NOMO-1 treated with DMSO at 0.1 percent for 48 hours (cell line): ENCODE data around the gene STRN3.

Experiments used
- DNase-seq: peaks from one replicate; lab custom pipeline; 2025; ENCODE audit not compliant: unreplicated experiment; lab: John Stamatoyannopoulos, UW

The STRN3 gene

DNA sequence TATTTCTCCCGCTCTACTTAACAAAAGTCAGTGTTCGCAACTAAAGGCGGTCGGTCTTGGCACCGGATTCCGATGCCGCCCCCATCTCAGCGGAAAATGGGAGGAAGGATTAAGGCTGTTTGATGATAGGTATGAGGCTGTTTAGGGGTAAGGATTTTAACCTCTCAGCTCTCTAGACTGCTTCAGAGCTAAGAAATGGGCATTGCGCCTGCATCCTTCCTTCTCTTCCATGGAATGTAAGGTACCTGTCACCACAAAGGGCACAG lies 150.5 kb downstream of the STRN3 start:
- DNase-seq: no peak

GRCh38 chr14:30874999-30875787 lies 151.0 kb downstream of the STRN3 start:
- no peak for DNase-seq

- peak; percentile 38 for DNase-seq
These were observed 151.8 kb downstream of the STRN3 start, which contains the start of gene COCH for GRCh38 chr14:30874120-30874998. TSS of gene COCH (plus strand) at chr14:30874559. CDS start at chr14:30874939, 380 bp downstream.

DNA sequence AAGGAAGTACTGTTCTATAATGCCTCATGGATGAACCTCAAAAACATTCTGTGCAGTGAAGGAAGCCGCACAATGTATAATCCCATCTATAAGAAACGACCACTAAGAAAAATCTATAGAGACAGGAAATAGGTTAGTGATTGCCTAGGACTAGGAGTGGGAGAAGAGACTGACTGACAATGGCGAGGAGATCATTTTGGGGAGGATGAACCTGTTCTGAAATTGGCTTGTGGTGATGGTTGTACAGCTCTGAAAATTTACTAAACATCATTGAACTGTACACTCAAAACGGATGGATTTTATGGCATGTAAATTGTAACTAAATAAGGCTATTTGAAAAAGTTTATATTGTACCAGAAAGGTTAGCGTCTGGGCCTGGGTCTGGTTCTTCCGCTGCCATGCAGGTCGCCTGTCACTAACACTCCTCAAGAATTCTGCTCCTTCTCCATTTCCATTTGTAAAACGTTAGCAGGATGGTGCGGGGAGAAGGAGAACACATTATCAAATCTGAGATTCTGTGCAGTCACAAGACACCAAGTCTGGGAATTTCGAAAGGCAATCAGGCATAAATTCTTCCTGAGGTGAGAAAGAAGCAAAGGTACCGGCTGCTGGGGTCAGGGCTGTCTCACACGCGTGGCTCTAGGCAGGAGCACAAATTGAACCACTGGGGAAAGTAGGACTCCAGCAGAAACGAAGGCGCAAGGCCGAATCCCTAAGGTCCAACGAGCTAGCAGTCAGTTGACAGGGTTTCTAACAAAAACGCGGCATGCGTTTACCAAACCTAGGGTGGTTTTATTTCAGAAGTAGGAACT lies 152.7 kb downstream of the STRN3 start:
- DNase-seq: no peak

DNA sequence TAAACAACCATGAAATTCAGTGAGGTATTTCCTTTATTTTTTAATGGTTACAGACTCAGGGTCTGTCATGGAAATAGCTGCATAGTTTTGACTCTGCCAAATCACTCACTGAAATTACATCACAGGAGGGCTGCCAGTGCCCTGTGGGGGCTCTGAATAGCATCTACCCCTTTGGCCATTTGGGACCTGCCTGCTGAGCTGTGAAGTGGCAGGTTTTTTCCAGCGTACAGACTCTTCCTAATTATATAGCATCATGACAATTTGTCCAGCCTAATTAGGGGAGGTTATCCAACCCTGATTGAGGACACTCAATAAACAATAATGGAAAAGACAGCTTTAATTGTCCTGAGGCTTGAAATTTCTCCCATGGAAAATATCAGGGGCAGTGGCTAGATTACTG lies 153.6 kb downstream of the STRN3 start:
- DNase-seq: no peak

- no peak for DNase-seq
These were observed 156.5 kb downstream of the STRN3 start for GRCh38 chr14:30869551-30870155.

DNA sequence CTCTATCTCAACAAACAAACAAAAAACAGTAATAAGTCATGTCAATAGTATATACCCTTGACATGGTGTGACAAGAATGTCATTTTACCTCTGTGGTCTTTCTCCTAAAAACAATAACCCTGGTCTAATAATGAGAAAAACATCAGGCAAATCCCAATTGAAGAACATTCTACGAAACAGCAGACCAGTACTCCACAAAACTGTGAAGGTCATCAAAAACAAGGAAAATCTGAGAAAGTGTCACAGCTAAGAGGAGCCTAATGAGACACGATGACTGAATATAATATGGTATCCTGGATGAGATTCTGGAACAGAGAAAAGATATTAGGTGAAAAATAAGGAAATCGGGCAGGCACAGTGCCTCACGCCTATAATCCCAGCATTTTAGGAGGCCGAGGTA lies 157.4 kb downstream of the STRN3 start:
- DNase-seq: no peak

GRCh38 chr14:30864934-30865333 lies 161.2 kb downstream of the STRN3 start:
- DNase-seq: no peak

DNA sequence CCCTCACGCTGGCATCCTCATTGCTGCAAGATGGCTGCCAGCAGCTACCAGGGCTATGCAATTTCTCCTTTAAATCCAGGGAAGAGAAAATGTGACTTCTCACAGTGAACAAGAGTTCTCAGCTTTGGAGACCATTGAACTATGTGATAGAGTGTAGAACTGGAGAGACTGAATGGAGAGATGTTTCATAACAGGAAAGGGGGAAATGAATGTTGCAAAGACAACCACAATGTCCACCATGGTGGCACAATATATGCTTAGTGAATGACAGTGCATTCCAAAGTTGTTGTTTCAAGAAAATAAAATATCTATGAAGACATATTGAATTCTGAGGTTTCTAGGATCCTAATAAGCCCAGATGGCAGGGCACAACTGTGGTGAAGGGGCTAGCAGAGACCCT lies 165.0 kb downstream of the STRN3 start:
- peak; percentile 77 for DNase-seq

- DNase-seq: no peak
These were observed 170.7 kb downstream of the STRN3 start for GRCh38 chr14:30855345-30856037.

- no peak for DNase-seq
These were observed 171.7 kb downstream of the STRN3 start for GRCh38 chr14:30854492-30854891.

DNA sequence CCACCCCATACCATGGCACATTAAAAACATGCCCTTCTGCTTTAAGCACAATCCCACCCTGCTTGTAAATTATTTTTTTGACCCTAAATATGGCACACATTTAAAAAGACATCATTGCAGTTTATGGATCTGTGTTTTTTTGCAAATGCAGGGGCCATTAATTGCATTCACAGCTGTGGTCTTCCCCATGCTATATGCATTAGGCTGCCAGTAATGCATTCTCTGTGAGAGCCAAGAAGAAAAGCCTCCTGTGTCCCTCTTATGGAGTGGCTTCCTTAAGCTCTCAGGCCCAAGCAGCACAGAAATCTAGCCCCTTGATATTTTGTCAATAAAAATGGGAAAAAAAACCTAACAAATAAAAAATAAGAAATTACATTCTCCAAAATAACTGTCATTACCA lies 172.2 kb downstream of the STRN3 start:
- no peak for DNase-seq

GRCh38 chr14:30849983-30850382 lies 176.2 kb downstream of the STRN3 start:
- no peak for DNase-seq

DNA sequence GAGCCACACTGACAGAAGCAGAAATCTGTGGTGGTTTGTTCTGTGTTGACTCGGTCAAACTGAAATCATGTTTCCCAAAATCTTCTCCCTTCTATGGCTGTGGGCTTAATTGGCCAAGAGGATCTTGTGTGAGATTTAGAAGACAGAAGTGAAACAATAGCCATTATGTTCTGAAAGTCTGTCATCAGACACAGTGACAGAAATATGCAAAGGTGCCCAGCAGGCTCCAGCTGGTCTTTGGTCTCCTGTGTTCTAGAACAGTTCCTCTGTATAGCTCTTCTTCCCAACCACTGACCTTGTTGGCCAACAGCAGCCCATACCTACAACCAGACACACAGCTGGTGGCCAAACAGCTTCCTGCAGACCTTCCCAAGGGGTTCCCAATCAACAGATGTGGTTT lies 176.8 kb downstream of the STRN3 start:
- peak; percentile 81 for DNase-seq

- peak; percentile 80 for DNase-seq
These were observed 177.5 kb downstream of the STRN3 start for GRCh38 chr14:30848449-30849240.
